H1 (cell line): Measurements from ENCODE around the gene FOXC1. TPM values are rescaled to one million over a fixed set of nuclear protein-coding genes. Genes with fewer than 3 reads are reported as not detected.

ENCODE experiments used
- CTCF ChIA-PET: fragments of 300-600 bp; sonication (Branson Sonifier 250); formaldehyde crosslinking; loops from one replicate; lab custom pipeline; 2021; ENCODE audit not compliant: partially characterized antibody; lab: Charles Lee
- POLR2A ChIA-PET: fragments of 300-600 bp; sonication (Branson Sonifier 250); formaldehyde crosslinking; loops from one replicate; lab custom pipeline; 2021; ENCODE audit warnings: inconsistent platforms; ENCODE audit not compliant: partially characterized antibody; lab: Charles Lee
- DNase-seq, 2 experiments: peaks; one replicate each; pipeline versions ENCODE4 v3.0.0 to v3.0.0-alpha.2; 2010 to 2022; ENCODE audit warnings: low spot score in 2 of 2, low read depth in 1 of 2, mixed read lengths in 1 of 2
- FAIRE-seq: peaks from 2 replicates; lab custom pipeline; 2011; peaks lifted over from hg19 to GRCh38; lab: Jason Lieb, UNC
- H2AFZ ChIP-seq: 2 replicates; pipeline ENCODE4 v1.8.1; 2012; ENCODE audit warnings: low read length, inconsistent platforms
- H2AK5ac ChIP-seq: 2 replicates; pipeline ENCODE4 v1.6.1; 2013; ENCODE audit warnings: low read depth, low read length
- H2BK120ac ChIP-seq: replicated peaks from 2 replicates; pipeline ENCODE3; 2013; ENCODE audit warnings: low read depth, low read length, inconsistent platforms
- H2BK12ac ChIP-seq: 2 replicates; pipeline ENCODE4 v1.6.1; 2013; ENCODE audit warnings: low read depth, low read length
- H2BK15ac ChIP-seq: 2 replicates; pipeline ENCODE4 v1.6.1; 2013; ENCODE audit warnings: low read length
- H2BK20ac ChIP-seq: 2 replicates; pipeline ENCODE4 v1.6.1; 2013; ENCODE audit warnings: low read length
- H2BK5ac ChIP-seq: 2 replicates; pipeline ENCODE4 v1.6.1; 2013; ENCODE audit warnings: low read depth, low read length
- H3K14ac ChIP-seq: 2 replicates; pipeline ENCODE4 v1.6.1; 2013; ENCODE audit warnings: inconsistent platforms; ENCODE audit not compliant: insufficient read length
- H3K18ac ChIP-seq: 2 replicates; pipeline ENCODE4 v1.6.1; 2013; ENCODE audit warnings: low read length; ENCODE audit errors: extremely low read depth
- H3K23ac ChIP-seq: 2 replicates; pipeline ENCODE4 v1.6.1; 2013; ENCODE audit warnings: inconsistent platforms; ENCODE audit not compliant: insufficient read length
- H3K23me2 ChIP-seq: 2 replicates; pipeline ENCODE4 v1.6.1; 2013; ENCODE audit warnings: low read depth, low read length
- H3K27ac ChIP-seq: 2 replicates; pipeline ENCODE4 v1.6.1; 2011; ENCODE audit warnings: low read depth, low read length, inconsistent platforms
- H3K27me3 ChIP-seq, 4 experiments: replicated peaks in 1 of 4; 1 replicate in 1 of 4; 2 replicates in 3 of 4; pipeline versions ENCODE4 v1.6.1 to v1.8.1; 2011 to 2013; ENCODE audit warnings: low read length in 3 of 4, mild to moderate bottlenecking in 3 of 4, inconsistent platforms in 2 of 4, mixed read lengths in 2 of 4, moderate library complexity in 1 of 4; ENCODE audit not compliant: control insufficient read depth in 3 of 4, insufficient read depth in 3 of 4; ENCODE audit errors: extremely low read depth in 1 of 4
- H3K36me3 ChIP-seq, 4 experiments: 2 replicates each; pipeline versions ENCODE4 v1.6.1 to v1.8.1; 2011 to 2013; ENCODE audit warnings: mild to moderate bottlenecking in 4 of 4, low read length in 3 of 4, moderate library complexity in 2 of 4, control low read depth in 1 of 4, inconsistent platforms in 1 of 4; ENCODE audit not compliant: insufficient read depth in 4 of 4, control insufficient read depth in 2 of 4
- H3K4ac ChIP-seq: replicated peaks from 2 replicates; pipeline ENCODE3; 2013; ENCODE audit warnings: low read length, low read depth, mixed read lengths, inconsistent platforms; ENCODE audit not compliant: insufficient read length
- H3K4me1 ChIP-seq, 4 experiments: replicated peaks in 1 of 4; 1 replicate in 1 of 4; 2 replicates in 3 of 4; pipeline versions ENCODE4 v1.6.1 to v1.8.1; 2011 to 2013; ENCODE audit warnings: low read length in 3 of 4, inconsistent platforms in 2 of 4, mixed read lengths in 1 of 4; ENCODE audit not compliant: insufficient read depth in 4 of 4, control insufficient read depth in 3 of 4
- H3K4me2 ChIP-seq, 2 experiments: 2 replicates each; pipeline versions ENCODE4 v1.6.1 to v1.8.1; 2011 to 2013; ENCODE audit warnings: low read depth in 2 of 2, low read length in 2 of 2, control low read depth in 1 of 2, inconsistent platforms in 1 of 2, mild to moderate bottlenecking in 1 of 2; ENCODE audit not compliant: insufficient read depth in 1 of 2
- H3K4me3 ChIP-seq, 4 experiments: fragments of 200-600, 300-600 bp in 1 of 4; sonication (generic), shearing (Covaris generic), sonication (Bioruptor Twin) in 1 of 4; 2 replicates each; pipeline versions ENCODE4 v1.5.1 to v1.8.1; 2011 to 2016; ENCODE audit warnings: low read length in 4 of 4, low read depth in 3 of 4, control low read depth in 2 of 4, inconsistent platforms in 2 of 4, mild to moderate bottlenecking in 2 of 4, mixed read lengths in 1 of 4, moderate library complexity in 1 of 4; ENCODE audit not compliant: insufficient read depth in 2 of 4; ENCODE audit errors: extremely low read depth in 1 of 4
- H3K56ac ChIP-seq: replicated peaks from 2 replicates; pipeline ENCODE3; 2013; ENCODE audit warnings: low read depth, mild to moderate bottlenecking, mixed read lengths, low read length, inconsistent platforms; ENCODE audit not compliant: insufficient read length
- H3K79me1 ChIP-seq: 2 replicates; pipeline ENCODE4 v1.6.1; 2013; ENCODE audit warnings: low read depth, low read length, control low read depth
- H3K79me2 ChIP-seq, 2 experiments: 2 replicates each; pipeline versions ENCODE4 v1.6.1 to v1.8.1; 2012 to 2013; ENCODE audit warnings: low read length in 2 of 2, mild to moderate bottlenecking in 2 of 2, inconsistent platforms in 1 of 2; ENCODE audit not compliant: insufficient read depth in 2 of 2, control insufficient read depth in 1 of 2
- H3K9ac ChIP-seq, 4 experiments: replicated peaks in 1 of 4; 1 replicate in 1 of 4; 2 replicates in 3 of 4; pipeline versions ENCODE4 v1.6.1 to v1.8.1; 2011 to 2013; ENCODE audit warnings: low read depth in 3 of 4, low read length in 3 of 4, control low read depth in 2 of 4, mild to moderate bottlenecking in 2 of 4, moderate library complexity in 2 of 4, inconsistent platforms in 1 of 4; ENCODE audit errors: extremely low read depth in 1 of 4
- H3K9me3 ChIP-seq, 2 experiments: 2 replicates each; pipeline versions ENCODE4 v1.6.1 to v1.8.1; 2012 to 2013; ENCODE audit warnings: mild to moderate bottlenecking in 2 of 2, moderate library complexity in 2 of 2, control low read depth in 1 of 2, inconsistent platforms in 1 of 2, low read depth in 1 of 2, low read length in 1 of 2, mixed read lengths in 1 of 2; ENCODE audit not compliant: insufficient read depth in 2 of 2
- H4K20me1 ChIP-seq, 2 experiments: replicated peaks in 1 of 2; 2 replicates each; pipeline versions ENCODE3 to v1.8.1; 2011 to 2013; ENCODE audit warnings: inconsistent platforms in 2 of 2, low read length in 2 of 2, mild to moderate bottlenecking in 1 of 2; ENCODE audit not compliant: insufficient read depth in 2 of 2, control insufficient read depth in 1 of 2
- H4K5ac ChIP-seq: 2 replicates; pipeline ENCODE4 v1.6.1; 2013; ENCODE audit warnings: low read length, low read depth, mixed read lengths, inconsistent platforms; ENCODE audit not compliant: insufficient read length
- H4K8ac ChIP-seq: 2 replicates; pipeline ENCODE4 v1.8.0; 2013; ENCODE audit warnings: mild to moderate bottlenecking, moderate library complexity, low read length, inconsistent platforms; ENCODE audit not compliant: insufficient read depth; ENCODE audit errors: extremely low read depth
- H4K91ac ChIP-seq: replicated peaks from 2 replicates; pipeline ENCODE3; 2013; ENCODE audit warnings: low read length, mixed read lengths, inconsistent platforms; ENCODE audit not compliant: insufficient read length
- WGBS, 2 experiments: shearing (Covaris generic) in 1 of 2; methylation state at CpG; one replicate each; pipeline versions ENCODE4 v1.1.6 to v1.1.7; 2013 to 2015; ENCODE audit warnings: low lambda C conversion rate in 2 of 2, mixed read lengths in 2 of 2, inconsistent platforms in 1 of 2, low coverage in 1 of 2, missing lambda C conversion rate in 1 of 2; ENCODE audit not compliant: insufficient replicate concordance in 2 of 2, insufficient coverage in 1 of 2, insufficient read length in 1 of 2; ENCODE audit errors: extremely low coverage in 1 of 2, missing lambda C conversion rate in 1 of 2; 5-methylcytosine and 5-hydroxymethylcytosine counted together
- polyA plus RNA-seq, 7 experiments: library from polyadenylated mRNA; depleted of rRNA in 3 of 7; stranded (reverse) in 5 of 7; unstranded in 2 of 7; fragments of >200 nt in 5 of 7; fragments of 200-250 nt in 2 of 7; gene quantifications; 1 replicate in 5 of 7; 2 replicates in 1 of 7; 4 replicates in 1 of 7; pipeline versions ENCODE4 v1.2.1 to v1.2.3, GENCODE V29; 2011 to 2013; ENCODE audit warnings: missing spikeins in 2 of 7, mixed read lengths in 2 of 7
- total RNA-seq: library from RNA; stranded (reverse); fragmentation: NEBNext Ultra II Directional; extraction: Animal tissue kit (Norgen Biotek cat#: 25700); gene quantifications from 2 replicates; pipeline ENCODE4 v1.2.1, GENCODE V29; 2021

FOXC1 gene
- total and polyA plus RNA-seq, 2 of the 8 experiments (the other 6 are each of a cell fraction or from before 2014, with no cell fraction given), result 0.22 TPM; not detected in 1

GRCh38 chr6:1602049-1602713 is 7.5 kb upstream of the FOXC1 start:
- FAIRE-seq (no peak), DNase-seq (no peak)
- WGBS, 2 experiments, result 89% methylated on average over 10 of the region's 10 CpGs; no CpG with 5 or more reads in 1 of the 2 experiments
- peaks cover 13% of the 10 kb centered on the region; the same call in 1 of the 2 replicates for H3K23me2 ChIP-seq
- H3K79me1 ChIP-seq, result no peaks in the 10 kb centered on the region
- H3K4me2 ChIP-seq, result no peak overlapping the region
- POLR2A ChIA-PET, result no interaction called here
- H3K9ac ChIP-seq, result no peak overlapping the region
- no peaks in the 10 kb centered on the region for H3K9me3 ChIP-seq
- H3K14ac ChIP-seq, result no peak overlapping the region
- peaks cover 7 to 25% (median 13%) of the 10 kb centered on the region in 4 experiments for H3K4me1 ChIP-seq
- no peak overlapping the region for H2AFZ ChIP-seq
- H3K23ac ChIP-seq, result no peak overlapping the region
- no peak overlapping the region for H3K56ac ChIP-seq
- no peaks in the 10 kb centered on the region for H3K79me2 ChIP-seq
- no peak overlapping the region for H2BK20ac ChIP-seq
- H3K27ac ChIP-seq, result no peak overlapping the region
- no peak overlapping the region for H2BK5ac ChIP-seq
- H3K4me3 ChIP-seq, result no peak overlapping the region
- no peak overlapping the region for H3K18ac ChIP-seq
- H2BK12ac ChIP-seq, result no peak overlapping the region
- H2BK120ac ChIP-seq, result no peak overlapping the region
- no peak overlapping the region for H4K8ac ChIP-seq
- no peak overlapping the region for H4K5ac ChIP-seq
- H4K91ac ChIP-seq, result no peak overlapping the region
- H3K27me3 ChIP-seq, result peaks cover 26 to 50% (median 45%) of the 10 kb centered on the region in 4 experiments
- CTCF ChIA-PET, result interaction anchor here (0.8 to 1.5 kb wide), 7 partner anchors 16 to 194 kb away, joined by 3 to 6 read pairs (median 3); no protein-coding TSS in a partner anchor
- H2BK15ac ChIP-seq, result no peak overlapping the region
- no peak overlapping the region for H3K4ac ChIP-seq
- H3K36me3 ChIP-seq, result peaks cover 0 to 8% (median 0%) of the 10 kb centered on the region in 4 experiments; a peak in 1 of 8 replicates
- peaks cover 3 to 4% of the 10 kb centered on the region in 2 experiments for H4K20me1 ChIP-seq
- H2AK5ac ChIP-seq, result no peak overlapping the region
